Measurements from ENCODE around the gene KLHL7. TPM values are rescaled to one million over a fixed set of nuclear protein-coding genes. Genes with fewer than 3 reads are reported as not detected.

The KLHL7 gene
- total RNA-seq, 1 experiment from 2014 or later, result 33.8 TPM

- Histone ChIP-seq H3K4me1 (ENCODE audit: control insufficient read depth, insufficient read depth, low read length) (no peaks in the 10 kb centered on the region), H3K27me3 (ENCODE audit: control insufficient read depth, insufficient read depth, low read length) (no peaks in the 10 kb centered on the region), H3K4me3 (ENCODE audit: low read depth in 2 of 2, low read length in 2 of 2) (no peak overlapping the region), H3K9me3 (ENCODE audit: control insufficient read depth, insufficient read depth, low read depth, low read length) (no peaks in the 10 kb centered on the region), H3K36me3 (ENCODE audit: control insufficient read depth, insufficient read depth, low read length) (no peaks in the 10 kb centered on the region), H3K27ac (ENCODE audit: low read length) (no peak overlapping the region)
- BruUV-seq (replicated peaks), result no TSS peak
- no peak for TF ChIP-seq POLR2AphosphoS5 (IDR thresholded peaks at IDR 0.05; ENCODE audit: low read depth, low read length)
- no peak for TF ChIP-seq REST (IDR thresholded peaks at IDR 0.05; ENCODE audit: insufficient read depth in 1 of 2, low read depth in 2 of 2, low read length in 1 of 2)
- TF ChIP-seq, protein P1, sequence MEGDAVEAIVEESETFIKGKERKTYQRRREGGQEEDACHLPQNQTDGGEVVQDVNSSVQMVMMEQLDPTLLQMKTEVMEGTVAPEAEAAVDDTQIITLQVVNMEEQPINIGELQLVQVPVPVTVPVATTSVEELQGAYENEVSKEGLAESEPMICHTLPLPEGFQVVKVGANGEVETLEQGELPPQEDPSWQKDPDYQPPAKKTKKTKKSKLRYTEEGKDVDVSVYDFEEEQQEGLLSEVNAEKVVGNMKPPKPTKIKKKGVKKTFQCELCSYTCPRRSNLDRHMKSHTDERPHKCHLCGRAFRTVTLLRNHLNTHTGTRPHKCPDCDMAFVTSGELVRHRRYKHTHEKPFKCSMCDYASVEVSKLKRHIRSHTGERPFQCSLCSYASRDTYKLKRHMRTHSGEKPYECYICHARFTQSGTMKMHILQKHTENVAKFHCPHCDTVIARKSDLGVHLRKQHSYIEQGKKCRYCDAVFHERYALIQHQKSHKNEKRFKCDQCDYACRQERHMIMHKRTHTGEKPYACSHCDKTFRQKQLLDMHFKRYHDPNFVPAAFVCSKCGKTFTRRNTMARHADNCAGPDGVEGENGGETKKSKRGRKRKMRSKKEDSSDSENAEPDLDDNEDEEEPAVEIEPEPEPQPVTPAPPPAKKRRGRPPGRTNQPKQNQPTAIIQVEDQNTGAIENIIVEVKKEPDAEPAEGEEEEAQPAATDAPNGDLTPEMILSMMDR (IDR thresholded peaks at IDR 0.05), result no peak
- TF ChIP-seq SIN3A (IDR thresholded peaks at IDR 0.05; ENCODE audit: borderline replicate concordance, insufficient read depth, low read depth, low read length), result no peak
- no peak for TF ChIP-seq TCF7L2 (IDR thresholded peaks at IDR 0.05; ENCODE audit: low read depth, low read length)
- intact Hi-C loops (cut with micrococcal nuclease; ENCODE audit: unreplicated experiment), result no loop called here
- in situ Hi-C loops (cut with HindIII; ENCODE audit: low pct_unique_long_range_greater_than_20kb, low sequenced_read_pairs), result no loop called here
- ATAC-seq, result no peak
- CTCF ChIA-PET, result no interaction called here
- DNase-seq (ENCODE audit: low read depth, low spot score), result no peak
- POLR2A ChIA-PET, result no interaction called here
These were observed 15.6 kb downstream of the KLHL7 start for GRCh38 chr7:23121165-23121564.

- Histone ChIP-seq H3K4me1 (ENCODE audit: control insufficient read depth, insufficient read depth, low read length) (no peaks in the 10 kb centered on the region), H3K27ac (ENCODE audit: low read length) (no peak overlapping the region), H3K9me3 (ENCODE audit: control insufficient read depth, insufficient read depth, low read depth, low read length) (no peaks in the 10 kb centered on the region), H3K36me3 (ENCODE audit: control insufficient read depth, insufficient read depth, low read length) (no peaks in the 10 kb centered on the region), H3K4me3 (ENCODE audit: low read depth in 2 of 2, low read length in 2 of 2) (no peak overlapping the region), H3K27me3 (ENCODE audit: control insufficient read depth, insufficient read depth, low read length) (no peaks in the 10 kb centered on the region)
- TF ChIP-seq POLR2AphosphoS5 (IDR thresholded peaks at IDR 0.05; ENCODE audit: low read depth, low read length) (no peak), REST (IDR thresholded peaks at IDR 0.05; ENCODE audit: insufficient read depth in 1 of 2, low read depth in 2 of 2, low read length in 1 of 2) (no peak), SIN3A (IDR thresholded peaks at IDR 0.05; ENCODE audit: borderline replicate concordance, insufficient read depth, low read depth, low read length) (no peak), TCF7L2 (IDR thresholded peaks at IDR 0.05; ENCODE audit: low read depth, low read length) (no peak)
- TF ChIP-seq, protein P1 (IDR thresholded peaks at IDR 0.05), result no peak
- DNase-seq (ENCODE audit: low read depth, low spot score), result no peak
- in situ Hi-C loops (cut with HindIII; ENCODE audit: low pct_unique_long_range_greater_than_20kb, low sequenced_read_pairs), result no loop called here
- CTCF ChIA-PET, result no interaction called here
- no TSS peak for BruUV-seq (replicated peaks)
- intact Hi-C loops (cut with micrococcal nuclease; ENCODE audit: unreplicated experiment), result no loop called here
- POLR2A ChIA-PET, result interaction anchor here (0.6 kb wide), 1 partner anchor 119 kb away, joined by 9 read pairs; no protein-coding TSS in a partner anchor
- ATAC-seq, result no peak
These were observed 17.4 kb downstream of the KLHL7 start for GRCh38 chr7:23123007-23123406.
